A549 (cell line): ENCODE results near the gene LIN9.

Experiments used
- EP300 ChIP-seq, 2 experiments: fragments of >200 bp; sonication (Bioruptor Twin); formaldehyde crosslinking; IDR thresholded peaks; 2 replicates in 1 of 2; 3 replicates in 1 of 2; pipeline ENCODE4 v1.6.1; 2016 to 2017
- JUN ChIP-seq, 2 experiments: fragments of >200 bp; sonication (Bioruptor Twin); formaldehyde crosslinking; IDR thresholded peaks; 2 replicates in 1 of 2; 3 replicates in 1 of 2; pipeline ENCODE4 v1.6.1; 2016 to 2017
- MAX ChIP-seq: IDR thresholded peaks from 2 replicates; pipeline ENCODE4 v1.6.1; 2012
- MYC ChIP-seq: IDR thresholded peaks from 2 replicates; pipeline ENCODE4 v1.6.1; 2012; ENCODE audit warnings: mild to moderate bottlenecking, inconsistent platforms, low read length, improper control_type of control experiment, borderline replicate concordance
- POLR2AphosphoS2 ChIP-seq: conservative IDR thresholded peaks from 2 replicates; pipeline ENCODE4 v1.6.1; 2012; ENCODE audit warnings: low read length, improper control_type of control experiment, inconsistent platforms
- RARB ChIP-seq: fragments of 250-450 bp; sonication (Bioruptor Pico); IDR thresholded peaks from 2 replicates; pipeline ENCODE4 v1.8.0; 2021; ENCODE audit warnings: mild to moderate bottlenecking, moderate library complexity
- REST ChIP-seq: fragments of 200-600 bp; sonication (generic); IDR thresholded peaks from 2 replicates; pipeline ENCODE4 v1.6.1; 2016; ENCODE audit warnings: antibody characterized with exemption, mild to moderate bottlenecking, moderate library complexity
- RFX5 ChIP-seq: fragments of 450-650 bp; IDR thresholded peaks from 2 replicates; pipeline ENCODE4 v1.7.1; 2014; ENCODE audit warnings: antibody characterized with exemption, mild to moderate bottlenecking, moderate library complexity
- TF ChIP-seq, protein P1 (sequence below): fragments of >200 bp; sonication (Bioruptor Twin); formaldehyde crosslinking; IDR thresholded peaks from 3 replicates; pipeline ENCODE4 v1.5.1; 2016

GRCh38 chr1:226306425-226306824 is 2.5 kb downstream of the LIN9 start:
- no peak for TF ChIP-seq RFX5
- no peak for TF ChIP-seq RARB (CRISPR knock-in tag)
- TF ChIP-seq MAX = no peak
- no peak for TF ChIP-seq REST
- no peak for TF ChIP-seq EP300 (IDR thresholded peaks at IDR 0.05)
- TF ChIP-seq MYC = no peak
- TF ChIP-seq, protein P1, sequence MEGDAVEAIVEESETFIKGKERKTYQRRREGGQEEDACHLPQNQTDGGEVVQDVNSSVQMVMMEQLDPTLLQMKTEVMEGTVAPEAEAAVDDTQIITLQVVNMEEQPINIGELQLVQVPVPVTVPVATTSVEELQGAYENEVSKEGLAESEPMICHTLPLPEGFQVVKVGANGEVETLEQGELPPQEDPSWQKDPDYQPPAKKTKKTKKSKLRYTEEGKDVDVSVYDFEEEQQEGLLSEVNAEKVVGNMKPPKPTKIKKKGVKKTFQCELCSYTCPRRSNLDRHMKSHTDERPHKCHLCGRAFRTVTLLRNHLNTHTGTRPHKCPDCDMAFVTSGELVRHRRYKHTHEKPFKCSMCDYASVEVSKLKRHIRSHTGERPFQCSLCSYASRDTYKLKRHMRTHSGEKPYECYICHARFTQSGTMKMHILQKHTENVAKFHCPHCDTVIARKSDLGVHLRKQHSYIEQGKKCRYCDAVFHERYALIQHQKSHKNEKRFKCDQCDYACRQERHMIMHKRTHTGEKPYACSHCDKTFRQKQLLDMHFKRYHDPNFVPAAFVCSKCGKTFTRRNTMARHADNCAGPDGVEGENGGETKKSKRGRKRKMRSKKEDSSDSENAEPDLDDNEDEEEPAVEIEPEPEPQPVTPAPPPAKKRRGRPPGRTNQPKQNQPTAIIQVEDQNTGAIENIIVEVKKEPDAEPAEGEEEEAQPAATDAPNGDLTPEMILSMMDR = no peak
- TF ChIP-seq JUN (IDR thresholded peaks at IDR 0.05) = no peak
- no peak for TF ChIP-seq POLR2AphosphoS2
